Mucosa of stomach (tissue), 1 donor: ENCODE measurements around the gene MBD2.
A peak's percentile ranks its signal among the peaks of the same experiment; 100 is the strongest.
"Not testable (repeated sequence)": the region's sequence is repeated elsewhere in the genome, so short reads cannot be mapped to it uniquely, and the experiment has no call there.

Experiments
- H3K27me3 ChIP-seq: one replicate; pipeline ENCODE4 v1.7.0; 2013; ENCODE audit warnings: mild to moderate bottlenecking, low read length; ENCODE audit not compliant: control insufficient read depth, insufficient read depth
- H3K36me3 ChIP-seq: one replicate; pipeline ENCODE4 v1.7.0; 2013; ENCODE audit warnings: low read length; ENCODE audit not compliant: control insufficient read depth, insufficient read depth
- H3K4me1 ChIP-seq: one replicate; pipeline ENCODE4 v1.7.0; 2013; ENCODE audit warnings: mild to moderate bottlenecking, low read length; ENCODE audit not compliant: control insufficient read depth, insufficient read depth
- H3K4me3 ChIP-seq: one replicate; pipeline ENCODE4 v1.7.0; 2013; ENCODE audit warnings: low read length
- H3K9ac ChIP-seq: one replicate; pipeline ENCODE4 v1.7.0; 2013; ENCODE audit warnings: mild to moderate bottlenecking, low read length, moderate library complexity
- H3K9me3 ChIP-seq: one replicate; pipeline ENCODE4 v1.7.0; 2013; ENCODE audit warnings: mild to moderate bottlenecking, low read length, moderate library complexity; ENCODE audit not compliant: control insufficient read depth
- donor health status: Pancreatic carcinoma.

Gene MBD2, protein sequence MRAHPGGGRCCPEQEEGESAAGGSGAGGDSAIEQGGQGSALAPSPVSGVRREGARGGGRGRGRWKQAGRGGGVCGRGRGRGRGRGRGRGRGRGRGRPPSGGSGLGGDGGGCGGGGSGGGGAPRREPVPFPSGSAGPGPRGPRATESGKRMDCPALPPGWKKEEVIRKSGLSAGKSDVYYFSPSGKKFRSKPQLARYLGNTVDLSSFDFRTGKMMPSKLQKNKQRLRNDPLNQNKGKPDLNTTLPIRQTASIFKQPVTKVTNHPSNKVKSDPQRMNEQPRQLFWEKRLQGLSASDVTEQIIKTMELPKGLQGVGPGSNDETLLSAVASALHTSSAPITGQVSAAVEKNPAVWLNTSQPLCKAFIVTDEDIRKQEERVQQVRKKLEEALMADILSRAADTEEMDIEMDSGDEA

DNA sequence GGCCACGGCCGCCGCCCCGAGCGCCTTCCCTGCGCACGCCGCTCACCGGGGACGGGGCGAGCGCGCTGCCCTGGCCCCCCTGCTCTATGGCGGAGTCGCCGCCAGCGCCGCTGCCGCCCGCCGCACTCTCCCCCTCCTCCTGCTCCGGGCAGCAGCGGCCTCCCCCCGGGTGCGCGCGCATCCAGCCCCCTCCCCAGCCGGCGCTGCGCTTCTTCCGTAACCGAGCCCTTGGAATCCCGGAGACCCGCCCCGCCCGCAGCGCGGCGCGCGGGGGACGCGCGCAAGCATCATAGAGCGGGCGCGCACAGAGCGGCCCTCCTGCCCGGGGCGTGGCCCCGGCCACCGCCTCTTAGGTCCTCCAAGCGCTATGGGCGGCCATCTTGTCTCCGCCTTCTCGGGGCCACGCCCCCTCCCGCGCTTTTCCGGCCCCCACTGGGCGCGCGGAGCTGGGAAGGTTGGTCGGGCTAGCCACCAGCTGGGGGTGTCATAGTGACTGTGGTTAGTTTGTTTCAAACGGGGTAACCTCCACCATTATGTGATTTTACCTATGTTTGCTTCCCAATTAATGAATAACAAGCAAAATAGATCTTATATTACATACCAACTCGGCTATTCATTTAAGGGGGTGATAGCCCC lies at the start of gene MBD2:
Gene MBD2 (minus strand): TSS at position 291 of the 636 bp plus-strand sequence. CDS start 110 bp downstream, at position 181.
- Histone ChIP-seq H3K4me1 (peaks cover 19% of the 10 kb centered on the region), H3K9ac (peak within 1 kb of the TSS; percentile 75), H3K4me3 (peak within 1 kb of the TSS; percentile 43), H3K27me3 (no peaks in the 10 kb centered on the region), H3K36me3 (no peaks in the 10 kb centered on the region), H3K9me3 (no peaks in the 10 kb centered on the region)

DNA sequence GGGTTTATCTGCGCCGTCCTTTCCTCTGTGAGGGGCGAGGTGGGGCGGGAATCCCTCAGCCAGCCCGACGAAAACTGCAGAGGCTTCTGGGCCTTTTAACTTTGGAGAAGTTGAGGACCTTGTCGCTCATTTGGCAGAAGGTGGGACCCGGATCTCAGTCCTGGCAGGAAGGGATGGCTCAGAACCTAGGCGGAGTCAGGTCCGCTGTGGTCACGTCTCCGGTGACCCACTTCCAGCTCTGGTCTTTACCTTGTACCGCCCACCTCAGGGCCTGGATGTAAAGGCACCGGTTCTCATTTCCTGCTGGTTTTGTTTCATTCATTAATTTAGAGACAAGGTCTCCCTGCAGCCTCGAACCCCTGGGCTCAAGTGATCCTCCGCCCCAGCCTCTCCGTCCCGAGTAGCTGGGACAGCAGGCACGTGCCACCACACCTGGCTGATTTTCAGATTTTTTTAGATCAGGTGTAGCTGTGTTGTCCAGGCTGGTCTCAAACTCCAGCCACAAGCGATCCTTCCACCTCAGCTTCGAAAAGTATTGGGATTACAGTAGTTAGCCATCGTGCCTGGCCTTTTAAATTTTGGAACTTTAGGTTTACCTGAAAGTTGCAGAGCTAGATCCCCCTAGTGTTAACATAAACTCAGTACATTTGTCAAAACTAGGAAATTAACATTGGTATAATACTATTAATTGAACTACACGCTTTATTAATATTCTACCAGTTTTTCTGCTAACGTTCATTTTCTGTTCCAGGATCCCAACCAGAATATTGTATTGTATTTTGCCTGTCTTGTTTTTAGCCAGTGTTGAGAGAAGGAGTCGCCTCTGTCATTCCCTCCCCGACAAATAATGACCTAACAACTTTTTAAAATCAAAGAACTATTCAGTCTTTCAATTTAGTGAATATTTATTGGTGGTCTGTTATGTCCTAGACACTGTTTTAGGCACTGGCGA lies 45.7 kb upstream of the MBD2 start:
- Histone ChIP-seq H3K9me3 (no peaks in the 10 kb centered on the region), H3K4me1 (no peaks in the 10 kb centered on the region), H3K27me3 (no peaks in the 10 kb centered on the region), H3K4me3 (peak overlapping the region; percentile 62), H3K36me3 (no peaks in the 10 kb centered on the region), H3K9ac (peak overlapping the region; percentile 85)

DNA sequence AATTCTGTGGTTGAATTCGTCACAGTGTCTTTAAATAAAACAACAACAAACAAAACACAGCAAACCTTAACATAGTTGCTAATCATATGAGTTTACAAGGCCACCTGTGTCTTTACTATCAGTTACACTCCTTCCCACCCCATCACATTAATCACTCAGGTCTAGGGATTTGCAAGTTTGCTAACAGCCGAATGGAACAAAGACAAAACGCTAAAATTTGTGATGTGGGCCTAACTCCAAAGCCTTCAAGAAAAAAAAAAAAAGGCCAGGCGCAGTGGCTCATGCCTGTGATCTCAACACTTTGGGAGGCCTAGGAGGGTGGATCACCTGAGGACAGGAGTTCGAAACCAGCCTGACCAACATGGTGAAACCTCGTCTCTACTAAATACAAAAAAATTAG lies 44.3 kb upstream of the MBD2 start:
- Histone ChIP-seq H3K27me3 (no peaks in the 10 kb centered on the region), H3K36me3 (no peaks in the 10 kb centered on the region), H3K9me3 (no peaks in the 10 kb centered on the region), H3K4me3 (peak overlapping the region; percentile 62), H3K9ac (peak overlapping the region; percentile 85), H3K4me1 (no peaks in the 10 kb centered on the region)

DNA sequence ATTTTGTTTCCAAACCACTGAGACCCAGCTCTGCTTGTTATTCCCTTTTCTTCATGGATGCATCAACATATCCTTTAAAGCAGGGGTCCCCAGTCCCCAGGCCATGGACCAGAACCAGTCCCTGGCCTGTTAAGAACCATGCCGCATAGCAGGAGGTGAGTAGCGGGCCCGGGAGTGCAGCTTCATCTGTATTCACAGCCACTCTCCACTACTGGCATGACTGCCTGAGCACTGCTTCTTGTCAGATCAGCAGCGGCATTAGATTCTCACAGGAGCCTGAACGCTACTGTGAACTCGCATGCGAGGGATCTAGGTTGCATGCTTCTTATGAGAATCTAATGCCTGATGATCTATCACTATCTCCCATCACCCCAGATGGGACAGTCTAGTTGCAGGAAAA lies 43.2 kb upstream of the MBD2 start:
- H3K27me3 ChIP-seq, result no peaks in the 10 kb centered on the region
- H3K9me3 ChIP-seq, result no peaks in the 10 kb centered on the region
- H3K4me1 ChIP-seq, result no peaks in the 10 kb centered on the region
- H3K4me3 ChIP-seq, result no peak overlapping the region
- no peak overlapping the region for H3K9ac ChIP-seq
- H3K36me3 ChIP-seq, result no peaks in the 10 kb centered on the region

DNA sequence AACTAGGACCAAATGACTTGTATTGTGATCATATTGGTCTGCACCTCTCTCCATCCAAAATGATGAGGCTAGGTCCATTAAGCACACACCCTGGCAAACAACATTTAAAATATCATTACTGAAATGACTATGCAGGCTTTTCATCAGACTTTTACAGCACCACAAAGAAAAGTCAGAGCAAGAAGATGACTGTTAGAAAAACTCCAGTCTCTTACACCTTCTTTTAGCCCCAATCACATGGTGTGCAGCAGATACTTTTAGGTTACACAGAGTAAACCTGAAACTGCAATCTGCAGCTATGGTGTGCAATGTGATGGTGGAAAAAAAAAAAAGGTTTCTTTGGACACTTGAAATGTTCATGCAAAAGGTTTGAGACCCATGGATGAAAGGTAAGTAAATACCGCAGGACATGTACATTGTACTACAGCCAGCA lies 39.5 kb upstream of the MBD2 start:
- Histone ChIP-seq H3K36me3 (no peaks in the 10 kb centered on the region), H3K9me3 (no peaks in the 10 kb centered on the region), H3K9ac (no peak overlapping the region), H3K4me3 (no peak overlapping the region), H3K4me1 (peaks cover 6% of the 10 kb centered on the region), H3K27me3 (no peaks in the 10 kb centered on the region)

DNA sequence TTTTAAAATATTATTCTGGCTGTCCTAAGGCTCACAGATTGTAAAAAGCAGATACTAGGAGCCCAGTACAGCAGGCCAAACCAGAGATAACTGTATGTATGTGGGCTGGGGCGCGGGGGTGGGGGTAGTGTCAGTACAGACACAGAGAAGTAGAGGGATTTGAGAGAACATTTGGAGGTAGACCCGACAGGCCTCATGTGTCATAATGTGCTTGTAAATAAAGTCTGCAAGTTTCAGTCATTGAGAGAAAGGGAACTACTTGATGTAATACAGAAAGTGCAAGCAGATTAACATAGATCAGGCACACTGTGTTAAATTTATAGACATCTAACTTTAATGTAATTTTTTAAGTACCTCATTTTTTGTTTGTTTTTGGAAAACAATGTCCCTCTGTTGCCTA lies 37.4 kb upstream of the MBD2 start:
- no peaks in the 10 kb centered on the region for H3K9me3 ChIP-seq

DNA sequence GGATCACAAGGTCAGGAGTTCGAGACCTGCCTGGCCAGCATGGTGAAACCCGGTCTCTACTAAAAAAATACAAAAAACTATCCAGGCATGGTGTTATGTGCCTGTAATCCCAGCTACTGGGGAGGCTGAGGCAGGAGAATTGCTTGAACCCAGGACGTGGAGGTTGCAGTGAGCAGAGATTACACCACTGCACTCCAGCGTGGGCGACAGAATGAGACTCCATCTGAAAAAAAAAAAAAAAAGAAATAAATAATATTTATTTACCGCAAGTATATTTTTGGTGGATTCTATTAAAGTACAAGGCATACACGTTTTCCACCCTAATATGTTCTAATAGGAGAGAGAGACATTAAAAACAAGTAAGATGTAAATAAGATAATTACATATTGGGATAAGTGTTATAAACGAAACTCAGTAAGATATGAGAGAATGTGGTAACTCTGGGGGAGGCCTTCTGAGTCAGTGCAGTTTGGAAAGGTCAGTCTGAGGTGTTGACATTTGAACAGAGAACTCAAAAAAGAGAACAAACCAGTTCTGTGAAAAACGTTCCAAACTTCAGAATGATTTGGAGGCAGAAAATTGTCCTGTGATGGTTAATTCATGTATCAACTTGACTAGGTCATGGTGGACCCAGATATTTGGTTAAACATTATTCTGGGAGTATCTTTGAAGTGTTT lies 36.1 kb upstream of the MBD2 start:
- Histone ChIP-seq H3K4me3 (no peak overlapping the region), H3K36me3 (no peaks in the 10 kb centered on the region), H3K9ac (no peak overlapping the region), H3K27me3 (no peaks in the 10 kb centered on the region), H3K9me3 (no peaks in the 10 kb centered on the region), H3K4me1 (peaks cover 6% of the 10 kb centered on the region)

More for the DNA sequence above, 37.4 kb upstream of the MBD2 start:
- Histone ChIP-seq H3K27me3 (no peaks in the 10 kb centered on the region), H3K4me1 (peaks cover 6% of the 10 kb centered on the region), H3K36me3 (no peaks in the 10 kb centered on the region), H3K4me3 (no peak overlapping the region), H3K9ac (no peak overlapping the region)

DNA sequence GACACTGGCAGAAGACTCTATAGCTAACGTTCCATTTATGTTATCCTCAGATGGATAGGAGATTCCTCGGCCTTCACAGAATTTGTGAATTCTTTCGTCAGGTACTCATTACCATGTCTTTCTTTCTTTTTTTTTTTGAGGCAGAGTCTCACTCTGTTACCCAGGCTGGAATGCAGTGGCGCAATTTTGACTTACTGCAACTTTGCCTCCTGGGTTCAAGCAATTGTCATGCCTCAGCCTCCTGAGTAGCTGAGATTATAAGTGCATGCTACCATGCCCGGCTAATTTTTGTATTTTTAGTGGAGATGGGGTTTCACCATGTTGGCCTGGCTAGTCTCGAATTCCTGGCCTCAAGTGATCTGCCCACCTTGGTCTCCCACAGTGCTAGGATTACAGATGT lies 33.3 kb upstream of the MBD2 start:
- not testable (repeated sequence) for H3K9me3 ChIP-seq, H3K4me1 ChIP-seq, H3K4me3 ChIP-seq, H3K9ac ChIP-seq, H3K27me3 ChIP-seq, H3K36me3 ChIP-seq

DNA sequence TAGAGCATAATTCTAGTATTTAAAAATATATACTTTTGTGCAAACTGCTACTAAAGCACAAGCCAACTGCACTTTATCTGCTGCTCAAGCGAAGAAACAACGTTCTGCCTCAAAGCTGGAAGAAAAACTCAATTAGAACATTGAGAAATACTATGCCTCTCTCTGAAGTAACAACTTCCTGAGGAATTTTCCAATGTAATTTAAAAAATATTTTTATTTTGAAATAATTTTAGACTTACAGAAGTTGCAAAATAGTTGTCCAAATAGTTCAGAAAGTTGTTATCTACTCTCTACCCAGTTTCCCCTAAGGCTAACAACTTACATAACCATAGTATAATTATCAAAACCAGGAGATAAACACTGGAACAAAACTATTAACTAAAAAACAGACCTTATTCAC lies 32.5 kb upstream of the MBD2 start:
- H3K4me3 ChIP-seq, result no peak overlapping the region
- H3K36me3 ChIP-seq, result no peaks in the 10 kb centered on the region
- no peaks in the 10 kb centered on the region for H3K9me3 ChIP-seq
- H3K9ac ChIP-seq, result no peak overlapping the region
- no peaks in the 10 kb centered on the region for H3K27me3 ChIP-seq
- peaks cover 6% of the 10 kb centered on the region for H3K4me1 ChIP-seq

DNA sequence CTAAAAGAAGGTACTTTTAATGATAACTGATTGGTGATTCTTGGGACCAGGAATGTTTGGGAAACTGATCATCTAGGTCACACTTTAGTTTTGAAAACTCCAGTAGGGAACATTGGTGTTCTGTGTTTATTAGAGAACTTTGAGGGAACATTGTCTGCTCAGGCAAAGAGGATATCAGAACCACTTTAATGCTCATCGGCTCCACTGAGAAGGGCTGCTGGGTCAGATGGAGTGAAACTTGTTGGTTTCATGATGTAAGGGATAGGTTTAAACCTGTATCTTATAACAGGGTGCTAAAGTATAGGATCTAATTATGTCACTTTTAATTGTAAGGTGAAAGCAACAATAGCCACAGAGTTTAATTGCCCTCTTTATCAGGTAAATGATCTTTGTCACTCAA lies 30.7 kb upstream of the MBD2 start:
- Histone ChIP-seq H3K4me1 (no peaks in the 10 kb centered on the region), H3K36me3 (no peaks in the 10 kb centered on the region), H3K4me3 (no peak overlapping the region), H3K27me3 (no peaks in the 10 kb centered on the region), H3K9ac (no peak overlapping the region), H3K9me3 (no peaks in the 10 kb centered on the region)

DNA sequence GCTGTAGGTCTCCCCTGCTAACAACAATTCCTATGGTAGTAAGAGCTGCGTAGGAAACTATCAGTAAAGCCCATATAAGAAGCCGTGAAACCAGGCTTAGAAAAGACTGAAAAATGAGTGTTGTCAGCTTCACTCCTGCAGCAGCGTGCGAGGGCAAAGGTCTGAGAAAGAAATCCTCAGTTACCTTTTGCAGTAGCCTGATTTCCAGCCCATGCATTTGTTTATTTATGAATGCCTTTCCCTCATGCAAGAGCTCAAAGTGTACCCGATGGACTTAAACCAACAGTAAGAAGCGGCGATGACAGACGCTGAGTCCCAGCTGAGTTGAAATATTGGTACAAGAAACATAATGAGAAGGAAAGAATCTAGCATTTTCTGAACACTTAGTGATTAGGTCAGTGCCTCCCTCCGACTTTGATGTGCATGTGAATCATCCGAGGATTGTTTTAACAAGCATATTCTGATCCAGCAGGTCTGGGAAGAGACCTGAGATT lies 29.8 kb upstream of the MBD2 start:
- Histone ChIP-seq H3K9ac (no peak overlapping the region), H3K36me3 (no peaks in the 10 kb centered on the region), H3K4me1 (no peaks in the 10 kb centered on the region), H3K27me3 (no peaks in the 10 kb centered on the region), H3K9me3 (no peaks in the 10 kb centered on the region), H3K4me3 (no peak overlapping the region)
